Right lobe of liver (tissue), 4 donors: Measurements from ENCODE around the gene NXPH1.

ENCODE experiments used
- CTCF ChIP-seq, 4 donors: fragments of 200-600 bp in 3 of 4; fragments of 450-650 bp in 1 of 4; IDR thresholded peaks; one replicate each; pipeline versions ENCODE4 v1.5.1 to v1.8.0; 2016 to 2022; ENCODE audit warnings: antibody characterized with exemption in 4 of 4, mild to moderate bottlenecking in 2 of 4
- POLR2A ChIP-seq: fragments of 450-650 bp; IDR thresholded peaks from one replicate; pipeline ENCODE4 v1.6.1; 2017; ENCODE audit warnings: antibody characterized with exemption, mild to moderate bottlenecking
- donor health status: DM: no; HTN: no; CAD: no.
- donor health status: DM: no; HTN: no; CAD: no.
- donor health status: DM: no; HTN: yes; CAD: no.

GRCh38 chr7:8773518-8773917 lies 340.1 kb downstream of the NXPH1 start:
- TF ChIP-seq CTCF (IDR thresholded peaks at IDR 0.05) (no peak), POLR2A (no peak)
